Measurements from ENCODE around the gene FKBP10. TPM values are rescaled to one million over a fixed set of nuclear protein-coding genes. Genes with fewer than 3 reads are reported as not detected.

Gene FKBP10
- total RNA-seq, 2 donors from 2014 or later, result 10.3 to 12.8 TPM

DNA sequence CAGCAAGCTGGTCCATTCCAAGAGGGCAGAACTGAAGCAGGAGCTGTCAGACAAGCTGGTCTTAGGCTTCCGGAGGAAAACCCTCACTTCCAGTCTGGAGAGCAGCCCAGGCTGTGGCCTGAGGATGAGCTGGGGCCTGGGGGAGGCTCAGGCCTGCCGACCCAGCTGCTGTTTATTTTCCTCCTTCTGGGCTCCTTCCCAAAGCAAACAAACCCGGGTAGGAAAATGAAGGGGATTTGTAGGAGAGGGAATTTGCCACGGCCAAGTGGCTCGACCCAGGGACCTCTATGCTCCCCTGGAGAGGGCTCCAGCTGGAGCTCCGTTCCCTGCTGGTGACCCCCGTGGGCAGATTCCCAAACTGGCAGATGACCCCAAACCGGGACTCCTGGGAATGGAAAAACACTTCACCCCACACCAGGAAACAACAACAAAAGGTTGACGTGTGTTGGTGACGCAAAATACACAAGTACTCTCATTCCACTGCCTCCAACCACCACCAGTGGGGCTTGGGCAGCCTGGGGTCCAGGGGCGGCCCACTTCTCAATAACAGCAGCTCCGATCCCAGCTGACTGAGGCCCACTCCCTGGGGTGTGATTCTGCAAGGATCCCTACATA, 35.1 kb upstream of the FKBP10 start:
- H3K4me3 ChIP-seq, result no peak overlapping the region
- intact Hi-C loops (cut with DNase I), result no loop called here

DNA sequence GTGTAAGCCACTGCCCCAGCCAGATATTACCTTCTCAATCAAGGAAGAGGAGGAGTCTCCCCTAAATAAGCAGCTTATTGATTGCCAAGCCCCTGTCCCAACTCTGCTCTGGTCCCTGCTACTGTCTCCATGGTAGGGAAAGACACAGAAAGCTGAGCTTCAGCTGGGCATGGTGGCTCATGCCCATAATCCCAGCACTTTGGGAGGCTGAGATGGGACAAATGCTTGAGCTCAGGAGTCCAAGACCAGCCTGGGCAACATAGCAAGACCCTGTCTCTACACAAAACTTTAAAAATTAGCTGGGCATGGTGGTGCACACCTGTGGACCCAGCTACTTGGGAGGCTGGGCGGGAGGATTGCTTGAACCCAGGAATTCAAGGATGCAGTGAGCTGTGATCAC, 32.9 kb upstream of the FKBP10 start:
- no peaks in the 10 kb centered on the region for H3K27me3 ChIP-seq
- no peak overlapping the region for H3K27ac ChIP-seq
- no peak for DNase-seq
- H3K4me3 ChIP-seq, result no peak overlapping the region
- no peaks in the 10 kb centered on the region for H3K36me3 ChIP-seq
- H3K4me1 ChIP-seq, result peaks cover 35% of the 10 kb centered on the region
- intact Hi-C loops (cut with DNase I), result no loop called here
- TF ChIP-seq, protein P1, sequence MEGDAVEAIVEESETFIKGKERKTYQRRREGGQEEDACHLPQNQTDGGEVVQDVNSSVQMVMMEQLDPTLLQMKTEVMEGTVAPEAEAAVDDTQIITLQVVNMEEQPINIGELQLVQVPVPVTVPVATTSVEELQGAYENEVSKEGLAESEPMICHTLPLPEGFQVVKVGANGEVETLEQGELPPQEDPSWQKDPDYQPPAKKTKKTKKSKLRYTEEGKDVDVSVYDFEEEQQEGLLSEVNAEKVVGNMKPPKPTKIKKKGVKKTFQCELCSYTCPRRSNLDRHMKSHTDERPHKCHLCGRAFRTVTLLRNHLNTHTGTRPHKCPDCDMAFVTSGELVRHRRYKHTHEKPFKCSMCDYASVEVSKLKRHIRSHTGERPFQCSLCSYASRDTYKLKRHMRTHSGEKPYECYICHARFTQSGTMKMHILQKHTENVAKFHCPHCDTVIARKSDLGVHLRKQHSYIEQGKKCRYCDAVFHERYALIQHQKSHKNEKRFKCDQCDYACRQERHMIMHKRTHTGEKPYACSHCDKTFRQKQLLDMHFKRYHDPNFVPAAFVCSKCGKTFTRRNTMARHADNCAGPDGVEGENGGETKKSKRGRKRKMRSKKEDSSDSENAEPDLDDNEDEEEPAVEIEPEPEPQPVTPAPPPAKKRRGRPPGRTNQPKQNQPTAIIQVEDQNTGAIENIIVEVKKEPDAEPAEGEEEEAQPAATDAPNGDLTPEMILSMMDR (IDR thresholded peaks at IDR 0.05), result no peak
- no peak overlapping the region for H3K9ac ChIP-seq (ENCODE audit: low read depth in 2 of 2, low read length in 2 of 2)
- H3K9me3 ChIP-seq, result no peaks in the 10 kb centered on the region

More for the DNA sequence above, 35.1 kb upstream of the FKBP10 start:
- H3K27ac ChIP-seq, result peak overlapping the region; percentile 95
- no peaks in the 10 kb centered on the region for H3K9me3 ChIP-seq
- peak overlapping the region in 1 of 2 donors; percentile 68 for H3K9ac ChIP-seq (ENCODE audit: low read depth in 2 of 2, low read length in 2 of 2)
- DNase-seq, result peak; percentile 80
- TF ChIP-seq, protein P1 (IDR thresholded peaks at IDR 0.05), result no peak
- peaks cover 52% of the 10 kb centered on the region for H3K4me1 ChIP-seq
- H3K36me3 ChIP-seq, result no peaks in the 10 kb centered on the region
- H3K27me3 ChIP-seq, result no peaks in the 10 kb centered on the region

DNA sequence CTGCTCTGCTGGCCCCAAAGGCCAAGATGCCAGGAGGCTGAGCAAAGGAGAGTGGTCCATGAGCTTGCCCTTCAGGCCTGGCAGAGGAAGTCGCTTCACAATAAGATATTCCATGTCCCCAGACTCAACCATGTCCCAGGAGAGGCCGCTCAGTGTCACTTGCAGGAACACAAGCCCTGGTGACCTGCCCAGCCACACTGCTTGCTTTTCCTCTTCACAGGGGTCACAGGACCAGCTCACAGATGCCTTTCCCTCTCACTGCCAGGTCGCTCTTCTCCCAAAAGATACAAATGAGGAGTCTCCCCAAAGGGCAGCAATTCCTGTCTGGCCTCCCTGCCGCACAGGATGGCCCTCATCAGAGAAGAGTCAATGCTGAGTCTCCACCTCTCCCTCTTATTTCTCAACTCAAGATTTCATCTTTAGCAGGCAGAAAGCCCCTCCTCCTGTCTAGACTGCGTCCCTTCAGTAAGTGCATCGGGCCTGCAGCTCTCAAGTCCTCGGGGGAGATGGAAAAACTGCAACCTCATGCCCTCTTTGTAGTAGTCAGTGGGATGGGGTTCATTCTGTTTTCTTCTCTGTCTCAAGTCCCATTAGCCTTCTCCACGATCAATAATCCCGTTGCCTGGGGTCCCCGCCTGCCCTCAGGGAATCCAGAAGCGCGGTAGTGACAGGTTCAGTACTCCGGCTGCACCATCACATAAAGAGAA, 31.2 kb upstream of the FKBP10 start:
- peak overlapping the region; percentile 18 for H3K27ac ChIP-seq
- no peaks in the 10 kb centered on the region for H3K27me3 ChIP-seq
- intact Hi-C loops (cut with DNase I), result no loop called here
- no peaks in the 10 kb centered on the region for H3K36me3 ChIP-seq
- DNase-seq, result no peak
- peak overlapping the region in 1 of 2 donors; percentile 51 for H3K9ac ChIP-seq (ENCODE audit: low read depth in 2 of 2, low read length in 2 of 2)
- TF ChIP-seq, protein P1 (IDR thresholded peaks at IDR 0.05), result no peak
- no peak overlapping the region for H3K4me3 ChIP-seq
- peaks cover 19% of the 10 kb centered on the region for H3K4me1 ChIP-seq
- no peaks in the 10 kb centered on the region for H3K9me3 ChIP-seq

DNA sequence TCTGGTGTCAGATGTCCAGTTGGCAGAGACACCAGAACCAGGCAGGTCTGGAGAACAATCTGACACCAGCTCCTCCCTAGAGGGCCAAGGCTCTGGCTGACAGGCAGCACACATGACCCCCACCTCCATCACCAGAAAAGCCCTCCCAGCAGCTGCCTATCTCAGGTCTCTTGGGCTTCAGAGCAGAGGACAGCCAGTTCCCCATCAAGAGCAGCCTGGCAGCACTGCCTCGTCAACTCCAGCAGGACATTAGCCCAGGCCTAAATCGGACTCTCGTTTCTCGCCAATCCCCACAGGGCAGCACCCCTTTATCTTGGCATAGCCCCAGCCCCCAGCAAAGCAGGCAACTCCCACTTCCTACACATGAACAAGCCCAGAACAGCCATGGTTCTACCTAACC, 30.7 kb upstream of the FKBP10 start:
- Histone ChIP-seq H3K4me3 (no peak overlapping the region), H3K27ac (peak overlapping the region; percentile 18), H3K9ac (ENCODE audit: low read depth in 2 of 2, low read length in 2 of 2) (peak overlapping the region in 1 of 2 donors; percentile 51), H3K27me3 (no peaks in the 10 kb centered on the region), H3K4me1 (peaks cover 14% of the 10 kb centered on the region), H3K36me3 (no peaks in the 10 kb centered on the region), H3K9me3 (no peaks in the 10 kb centered on the region)
- intact Hi-C loops (cut with DNase I), result no loop called here
- DNase-seq, result no peak
- TF ChIP-seq, protein P1 (IDR thresholded peaks at IDR 0.05), result no peak

DNA sequence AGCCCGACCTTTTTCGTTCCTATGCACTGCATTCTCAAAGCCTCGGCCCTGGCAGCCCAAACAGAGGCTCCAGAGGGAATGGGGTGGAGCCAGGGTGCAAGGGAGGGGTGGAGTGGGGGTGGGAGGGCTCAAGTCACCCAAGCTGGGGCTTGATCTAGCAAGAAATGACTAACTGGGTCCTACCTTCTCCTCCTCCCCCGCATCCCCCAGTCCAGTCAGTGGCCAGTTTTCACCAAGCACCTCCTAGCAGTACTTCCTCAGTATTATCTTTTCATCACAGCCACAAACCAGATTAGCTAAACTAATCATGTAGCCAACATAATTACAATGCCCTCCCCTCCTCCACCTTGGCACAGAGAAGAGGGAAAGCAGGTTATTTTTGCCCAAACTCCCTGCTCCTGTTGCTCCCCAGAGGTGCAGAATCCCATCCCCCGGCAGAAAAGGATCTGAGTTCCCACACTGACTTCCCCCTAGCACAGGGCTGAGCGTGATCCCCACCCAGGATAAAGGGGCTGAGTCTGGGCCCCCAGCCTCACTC, 28.5 kb upstream of the FKBP10 start:
- peak overlapping the region; percentile 92 for H3K27ac ChIP-seq
- TF ChIP-seq, protein P1 (IDR thresholded peaks at IDR 0.05), result no peak
- peak; percentile 60 for DNase-seq
- no peaks in the 10 kb centered on the region for H3K27me3 ChIP-seq
- intact Hi-C loops (cut with DNase I), result no loop called here
- H3K36me3 ChIP-seq, result no peaks in the 10 kb centered on the region
- peaks cover 3% of the 10 kb centered on the region for H3K4me1 ChIP-seq
- H3K9me3 ChIP-seq, result no peaks in the 10 kb centered on the region
- H3K9ac ChIP-seq (ENCODE audit: low read depth in 2 of 2, low read length in 2 of 2), result peak overlapping the region in 1 of 2 donors; percentile 92
- peak overlapping the region; percentile 70 for H3K4me3 ChIP-seq
